Osteocyte (in vitro differentiated cells): ENCODE data around the gene NYAP2. TPM values are rescaled to one million over a fixed set of nuclear protein-coding genes. Genes with fewer than 3 reads are reported as not detected.

ENCODE experiments used
- DNase-seq: peaks from one replicate; pipeline ENCODE4 v3.0.0; 2021; ENCODE audit warnings: mixed read lengths; ENCODE audit not compliant: unreplicated experiment; ENCODE audit errors: extremely low spot score
- H3K27ac Mint-ChIP-seq: one replicate; pipeline ENCODE4 v1.8.0; 2021; ENCODE audit warnings: mild to moderate bottlenecking, mixed read lengths; ENCODE audit not compliant: unreplicated experiment
- H3K27me3 Mint-ChIP-seq: one replicate; pipeline ENCODE4 v1.8.0; 2021; ENCODE audit warnings: mixed read lengths; ENCODE audit not compliant: unreplicated experiment
- H3K36me3 Mint-ChIP-seq: one replicate; pipeline ENCODE4 v1.8.0; 2021; ENCODE audit warnings: mixed read lengths; ENCODE audit not compliant: unreplicated experiment
- H3K4me1 Mint-ChIP-seq: one replicate; pipeline ENCODE4 v1.8.0; 2021; ENCODE audit warnings: mixed read lengths; ENCODE audit not compliant: unreplicated experiment
- H3K4me3 Mint-ChIP-seq: one replicate; pipeline ENCODE4 v1.8.0; 2021; ENCODE audit warnings: mild to moderate bottlenecking, moderate library complexity, mixed read lengths; ENCODE audit not compliant: unreplicated experiment
- H3K9me3 Mint-ChIP-seq: one replicate; pipeline ENCODE4 v1.8.0; 2021; ENCODE audit warnings: mixed read lengths; ENCODE audit not compliant: unreplicated experiment
- CTCF ChIP-seq: fragments of 200-600 bp; sonication (generic); IDR thresholded peaks from 2 replicates; pipeline ENCODE4 v1.5.0; 2021; ENCODE audit warnings: antibody characterized with exemption, mild to moderate bottlenecking, moderate library complexity
- total RNA-seq: library from RNA; stranded (reverse); gene quantifications from 2 replicates; pipeline ENCODE4 v1.2.1, GENCODE V29; 2021

NYAP2 gene
- total RNA-seq, 1 donor from 2014 or later, result not detected

GRCh38 chr2:225471039-225471438 lies 71.5 kb downstream of the NYAP2 start:
- no peak for TF ChIP-seq CTCF
- Mint-ChIP-seq H3K36me3 (no peaks in the 10 kb centered on the region), H3K4me3 (no peak overlapping the region), H3K27ac (no peak overlapping the region), H3K27me3 (no peaks in the 10 kb centered on the region), H3K9me3 (peaks cover 6% of the 10 kb centered on the region), H3K4me1 (peaks cover 5% of the 10 kb centered on the region)
- DNase-seq, result no peak

- Mint-ChIP-seq H3K36me3 (no peaks in the 10 kb centered on the region), H3K4me1 (peaks cover 5% of the 10 kb centered on the region), H3K9me3 (peaks cover 6% of the 10 kb centered on the region), H3K4me3 (no peak overlapping the region), H3K27ac (no peak overlapping the region), H3K27me3 (no peaks in the 10 kb centered on the region)
- DNase-seq, result no peak
- TF ChIP-seq CTCF, result no peak
Observed at GRCh38 chr2:225471482-225471881, 72.0 kb downstream of the NYAP2 start.

- Mint-ChIP-seq H3K36me3 (no peaks in the 10 kb centered on the region), H3K4me3 (no peak overlapping the region)
- DNase-seq, result no peak
Observed at GRCh38 chr2:225472161-225472560, 72.7 kb downstream of the NYAP2 start.

GRCh38 chr2:225479386-225479785 lies 79.9 kb downstream of the NYAP2 start:
- Mint-ChIP-seq H3K27me3 (no peaks in the 10 kb centered on the region), H3K4me1 (no peaks in the 10 kb centered on the region), H3K36me3 (no peaks in the 10 kb centered on the region), H3K27ac (no peak overlapping the region), H3K4me3 (no peak overlapping the region), H3K9me3 (no peaks in the 10 kb centered on the region)
- no peak for TF ChIP-seq CTCF
- DNase-seq, result no peak

More at GRCh38 chr2:225472161-225472560, 72.7 kb downstream of the NYAP2 start:
- peaks cover 6% of the 10 kb centered on the region for H3K9me3 Mint-ChIP-seq
- TF ChIP-seq CTCF, result no peak
- H3K4me1 Mint-ChIP-seq, result peaks cover 5% of the 10 kb centered on the region
- H3K27ac Mint-ChIP-seq, result no peak overlapping the region
- no peaks in the 10 kb centered on the region for H3K27me3 Mint-ChIP-seq

GRCh38 chr2:225484751-225485150 lies 85.2 kb downstream of the NYAP2 start:
- Mint-ChIP-seq H3K27me3 (no peaks in the 10 kb centered on the region), H3K4me3 (no peak overlapping the region)
- no peak for TF ChIP-seq CTCF

More at GRCh38 chr2:225484751-225485150, 85.2 kb downstream of the NYAP2 start:
- no peaks in the 10 kb centered on the region for H3K9me3 Mint-ChIP-seq
- no peaks in the 10 kb centered on the region for H3K4me1 Mint-ChIP-seq
- H3K27ac Mint-ChIP-seq, result no peak overlapping the region
- DNase-seq, result no peak
- no peaks in the 10 kb centered on the region for H3K36me3 Mint-ChIP-seq
